ENCODE results near the gene COPB1.

COPB1 gene

GRCh38 chr11:14411818-14412217 is 87.8 kb downstream of the COPB1 start:
- Mint-ChIP-seq H3K36me3 (ENCODE audit: low read depth) (no peaks in the 10 kb centered on the region), H3K4me1 (ENCODE audit: low read depth) (peaks cover 45% of the 10 kb centered on the region), H3K9me3 (no peaks in the 10 kb centered on the region), H3K27me3 (ENCODE audit: low read depth) (no peaks in the 10 kb centered on the region), H3K4me3 (no peak overlapping the region), H3K27ac (no peak overlapping the region)
- no peak for DNase-seq (ENCODE audit: low spot score)

- no peak overlapping the region for H3K4me3 Mint-ChIP-seq
- no peak for DNase-seq (ENCODE audit: low spot score)
- peaks cover 33% of the 10 kb centered on the region for H3K4me1 Mint-ChIP-seq (ENCODE audit: low read depth)
- H3K36me3 Mint-ChIP-seq (ENCODE audit: low read depth): no peaks in the 10 kb centered on the region
- no peak overlapping the region for H3K27ac Mint-ChIP-seq
- no peaks in the 10 kb centered on the region for H3K27me3 Mint-ChIP-seq (ENCODE audit: low read depth)
- no peaks in the 10 kb centered on the region for H3K9me3 Mint-ChIP-seq
Measured at GRCh38 chr11:14409891-14410290, 89.7 kb downstream of the COPB1 start.

GRCh38 chr11:14408612-14409011 is 91.0 kb downstream of the COPB1 start:
- Mint-ChIP-seq H3K36me3 (ENCODE audit: low read depth) (no peaks in the 10 kb centered on the region), H3K4me3 (no peak overlapping the region), H3K9me3 (no peaks in the 10 kb centered on the region), H3K4me1 (ENCODE audit: low read depth) (peaks cover 23% of the 10 kb centered on the region), H3K27ac (no peak overlapping the region), H3K27me3 (ENCODE audit: low read depth) (no peaks in the 10 kb centered on the region)
- DNase-seq (ENCODE audit: low spot score): no peak

Data from T-helper 2 cell treated with Interferon-gamma antibody and Interleukin-4, amounts not matched to agents 5 μg/mL and 100 μg/mL, for 36 hours (primary cell).